GOT3 (cell line): ENCODE measurements around the gene CCSER2.
"Not testable (repeated sequence)": the region's sequence is repeated elsewhere in the genome, so short reads cannot be mapped to it uniquely, and the experiment has no call there.

Source experiments
- DNase-seq: peaks from one replicate; lab custom pipeline; 2025; ENCODE audit warnings: mixed read lengths; lab: John Stamatoyannopoulos, UW

CCSER2 gene

GRCh38 chr10:84314275-84314674 lies 14.1 kb upstream of the CCSER2 start:
- no peak for DNase-seq

GRCh38 chr10:84317174-84317573 lies 11.2 kb upstream of the CCSER2 start:
- DNase-seq, result no peak

GRCh38 chr10:84321902-84322301 lies 6.5 kb upstream of the CCSER2 start:
- no peak for DNase-seq

GRCh38 chr10:84323566-84323965 lies 4.8 kb upstream of the CCSER2 start:
- not testable (repeated sequence) for DNase-seq

- DNase-seq, result not testable (repeated sequence)
These were observed 1.4 kb upstream of the CCSER2 start for GRCh38 chr10:84326995-84327394.

- DNase-seq, result no peak
These were observed 815 bp downstream of the CCSER2 start for GRCh38 chr10:84329196-84329611.

- no peak for DNase-seq
These were observed 1.7 kb downstream of the CCSER2 start for GRCh38 chr10:84329986-84330651.

GRCh38 chr10:84331091-84331490 lies 2.7 kb downstream of the CCSER2 start:
- no peak for DNase-seq

- DNase-seq, result no peak
These were observed 5.6 kb downstream of the CCSER2 start for GRCh38 chr10:84333864-84334451.

GRCh38 chr10:84334811-84335210 lies 6.4 kb downstream of the CCSER2 start:
- no peak for DNase-seq

- DNase-seq, result no peak
These were observed 7.1 kb downstream of the CCSER2 start for GRCh38 chr10:84335516-84335915.

- DNase-seq, result no peak
These were observed 8.2 kb downstream of the CCSER2 start for GRCh38 chr10:84336406-84337090.

- DNase-seq, result no peak
These were observed 8.8 kb downstream of the CCSER2 start for GRCh38 chr10:84337199-84337598.

- DNase-seq, result no peak
These were observed 10.6 kb downstream of the CCSER2 start for GRCh38 chr10:84339025-84339424.

- no peak for DNase-seq
These were observed 11.8 kb downstream of the CCSER2 start for GRCh38 chr10:84340187-84340586.

- no peak for DNase-seq
These were observed 12.5 kb downstream of the CCSER2 start for GRCh38 chr10:84340632-84341537.

- no peak for DNase-seq
These were observed 13.1 kb downstream of the CCSER2 start for GRCh38 chr10:84341538-84341856.

- no peak for DNase-seq
These were observed 13.6 kb downstream of the CCSER2 start for GRCh38 chr10:84341983-84342382.

- no peak for DNase-seq
These were observed 14.2 kb downstream of the CCSER2 start for GRCh38 chr10:84342584-84342983.

GRCh38 chr10:84343831-84344230 lies 15.4 kb downstream of the CCSER2 start:
- no peak for DNase-seq

GRCh38 chr10:84344526-84344925 lies 16.1 kb downstream of the CCSER2 start:
- DNase-seq, result no peak

- DNase-seq, result not testable (repeated sequence)
These were observed 19.2 kb downstream of the CCSER2 start for GRCh38 chr10:84347575-84348002.
